ENCODE measurements around the gene RNLS. TPM values are rescaled to one million over a fixed set of nuclear protein-coding genes. Genes with fewer than 3 reads are reported as not detected.

The RNLS gene
- total RNA-seq, 1 experiment from 2014 or later, result 8.7 TPM

DNA sequence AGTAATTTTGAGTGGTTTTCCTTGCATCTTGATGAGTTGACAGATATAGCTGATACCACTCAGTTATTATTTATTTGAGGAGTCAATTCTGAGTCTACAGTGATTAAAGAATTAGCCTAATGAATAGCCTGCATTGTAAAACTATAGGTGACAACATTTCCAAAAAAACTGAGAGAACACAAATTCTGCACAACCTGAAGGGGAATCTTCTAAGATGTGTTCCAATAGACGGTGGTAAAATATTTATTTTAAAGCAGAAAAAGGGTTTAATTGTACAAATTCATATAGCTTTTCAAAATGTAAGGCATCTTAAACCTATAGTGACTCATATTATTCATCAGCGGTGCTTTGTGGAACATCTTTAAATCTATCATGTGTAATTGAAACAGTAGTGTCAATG is 200.4 kb downstream of the RNLS start (continued):
- TF ChIP-seq, protein P1, sequence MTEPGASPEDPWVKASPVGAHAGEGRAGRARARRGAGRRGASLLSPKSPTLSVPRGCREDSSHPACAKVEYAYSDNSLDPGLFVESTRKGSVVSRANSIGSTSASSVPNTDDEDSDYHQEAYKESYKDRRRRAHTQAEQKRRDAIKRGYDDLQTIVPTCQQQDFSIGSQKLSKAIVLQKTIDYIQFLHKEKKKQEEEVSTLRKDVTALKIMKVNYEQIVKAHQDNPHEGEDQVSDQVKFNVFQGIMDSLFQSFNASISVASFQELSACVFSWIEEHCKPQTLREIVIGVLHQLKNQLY (CRISPR knock-in tag; IDR thresholded peaks at IDR 0.05), result no peak
- TF ChIP-seq USF1 (CRISPR knock-in tag; IDR thresholded peaks at IDR 0.05), result no peak

- H3K9me3 Mint-ChIP-seq, result peaks cover 12% of the 10 kb centered on the region
- CTCF ChIA-PET, result interaction anchor here (1.1 kb wide), 1 partner anchor 10 kb away, joined by 3 read pairs; no protein-coding TSS in a partner anchor
These were observed 203.5 kb downstream of the RNLS start for GRCh38 chr10:88379575-88379974.

More at GRCh38 chr10:88379575-88379974, 203.5 kb downstream of the RNLS start:
- Mint-ChIP-seq H3K27me3 (ENCODE audit: low read depth) (no peaks in the 10 kb centered on the region), H3K36me3 (0 out of 2 replicates have a peak, but pooled peaks cover 2% of the 10 kb centered on the region), H3K4me3 (no peak overlapping the region), H3K4me1 (no peaks in the 10 kb centered on the region), H3K27ac (no peak overlapping the region)
- no peak for DNase-seq (ENCODE audit: low spot score)
- POLR2A ChIA-PET, result no interaction called here
- no peak for ATAC-seq
- TF ChIP-seq CREB1 (CRISPR knock-in tag; IDR thresholded peaks at IDR 0.05) (no peak), GABPB1 (CRISPR knock-in tag; IDR thresholded peaks at IDR 0.05) (no peak), ZNF281 (CRISPR knock-in tag; IDR thresholded peaks at IDR 0.05) (no peak), CREM (CRISPR knock-in tag; IDR thresholded peaks at IDR 0.05) (no peak), ZNF671 (CRISPR knock-in tag; IDR thresholded peaks at IDR 0.05) (no peak), GRHL2 (CRISPR knock-in tag; IDR thresholded peaks at IDR 0.05; ENCODE audit: insufficient replicate concordance, severe bottlenecking) (no peak), TP53 (CRISPR knock-in tag; IDR thresholded peaks at IDR 0.05) (no peak), SP1 (CRISPR knock-in tag; conservative IDR thresholded peaks at IDR 0.05) (no peak), STAT6 (CRISPR knock-in tag; conservative IDR thresholded peaks at IDR 0.05; ENCODE audit: low read depth) (no peak), SOX15 (CRISPR knock-in tag; IDR thresholded peaks at IDR 0.05) (no peak), IRF2 (CRISPR knock-in tag; IDR thresholded peaks at IDR 0.05; ENCODE audit: borderline replicate concordance, low read depth) (no peak), ZSCAN18 (CRISPR knock-in tag; IDR thresholded peaks at IDR 0.05) (no peak)
- TF ChIP-seq, protein P2, sequence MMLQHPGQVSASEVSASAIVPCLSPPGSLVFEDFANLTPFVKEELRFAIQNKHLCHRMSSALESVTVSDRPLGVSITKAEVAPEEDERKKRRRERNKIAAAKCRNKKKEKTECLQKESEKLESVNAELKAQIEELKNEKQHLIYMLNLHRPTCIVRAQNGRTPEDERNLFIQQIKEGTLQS (CRISPR knock-in tag; conservative IDR thresholded peaks at IDR 0.05), result no peak

Data from WTC11 (cell line).